Colonic mucosa (tissue), 4 donors: ENCODE measurements around the gene ALDH3B2. TPM values are rescaled to one million over a fixed set of nuclear protein-coding genes. Genes with fewer than 3 reads are reported as not detected.

Experiments used
- DNase-seq: peaks from one replicate; pipeline ENCODE4 v3.0.0-alpha.2; 2020
- H3K27ac ChIP-seq: fragments of 200-600 bp; one replicate; pipeline ENCODE4 v1.8.0; 2021
- H3K27me3 ChIP-seq: fragments of 200-600 bp; one replicate; pipeline ENCODE4 v1.8.0; 2021
- H3K36me3 ChIP-seq: fragments of 200-600 bp; one replicate; pipeline ENCODE4 v1.8.0; 2021
- H3K4me1 ChIP-seq: fragments of 200-600 bp; one replicate; pipeline ENCODE4 v1.8.0; 2021; ENCODE audit warnings: mild to moderate bottlenecking
- H3K4me3 ChIP-seq: fragments of 200-600 bp; one replicate; pipeline ENCODE4 v1.8.0; 2021
- H3K9ac ChIP-seq, 2 donors: one replicate each; pipeline ENCODE4 v1.7.0; 2013; ENCODE audit warnings: control low read depth in 2 of 2, low read depth in 2 of 2, low read length in 2 of 2
- H3K9me3 ChIP-seq: fragments of 200-600 bp; one replicate; pipeline ENCODE4 v1.8.0; 2021
- intact Hi-C: fragments of 100-400 bp; cut with DNase I; formaldehyde crosslinking; loops from one replicate; pipeline ENCODE4 v1.14.1; 2022
- total RNA-seq, 2 donors: library from RNA; stranded (reverse); fragmentation: NEBNext Ultra II Directional in 1 of 2; extraction: Animal tissue kit (Norgen Biotek cat#: 25700) in 1 of 2; gene quantifications; one replicate each; pipeline ENCODE4 v1.2.1, GENCODE V29; 2021
- TF ChIP-seq, protein P1 (sequence below): fragments of 200-600 bp; IDR thresholded peaks from one replicate; pipeline ENCODE4 v1.8.0; 2022; ENCODE audit warnings: antibody characterized with exemption, mild to moderate bottlenecking
- donor health status: healthy.
- donor health status: DM: no; HTN: no; CAD: no.
- donor health status: DM: no; HTN: no; CAD: no.

The ALDH3B2 gene
- total RNA-seq, 2 donors from 2014 or later, result 0.08 to 0.89 TPM

DNA sequence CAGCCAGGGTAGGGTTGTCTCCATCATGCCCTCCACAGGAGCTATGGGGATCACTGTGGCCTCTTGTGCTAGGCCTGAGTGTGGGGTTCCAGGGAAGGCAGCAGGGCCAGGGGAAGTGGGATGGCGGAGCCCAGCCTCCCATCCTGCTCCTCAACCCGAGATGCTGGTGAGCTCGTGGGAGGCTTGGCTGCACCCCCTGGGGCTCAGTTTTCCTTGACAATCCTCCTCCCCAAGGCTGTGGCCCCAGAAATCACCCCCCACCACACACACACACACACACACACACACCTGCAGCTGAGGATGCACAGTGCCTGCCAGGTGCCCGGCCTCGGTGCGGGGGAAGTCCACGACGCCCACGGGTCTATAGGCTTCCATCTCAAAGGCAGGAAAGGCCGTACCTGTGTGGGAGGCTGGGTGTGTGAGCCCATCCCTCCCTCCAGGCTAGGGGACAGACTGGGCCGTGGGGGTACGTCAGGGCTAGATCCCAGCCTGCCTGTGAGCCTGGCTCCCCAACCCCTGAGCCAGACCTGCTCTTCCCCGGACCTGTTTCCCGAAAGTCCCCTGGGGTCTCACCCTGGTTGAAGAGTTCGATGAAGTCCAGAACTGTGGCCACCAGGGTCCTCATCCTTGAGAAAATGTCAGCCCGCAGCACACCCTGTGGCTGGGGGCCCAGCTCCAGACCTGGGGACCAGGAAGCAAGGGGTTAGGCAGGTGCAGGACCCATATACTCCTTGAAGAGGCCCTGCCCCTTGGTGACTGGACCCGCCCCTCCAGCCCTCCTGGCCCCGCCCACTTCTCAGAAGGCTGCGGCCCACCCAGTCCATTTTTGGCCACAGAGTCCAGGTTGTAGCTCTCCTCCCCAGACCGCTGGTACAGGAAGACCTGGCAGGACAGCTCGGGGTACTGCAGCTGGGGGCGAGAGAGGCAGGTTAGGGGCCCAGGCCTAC, 29.7 kb downstream of the ALDH3B2 start:
- Histone ChIP-seq H3K9ac (no peak overlapping the region), H3K27me3 (no peaks in the 10 kb centered on the region), H3K36me3 (no peaks in the 10 kb centered on the region), H3K4me1 (peaks cover 11% of the 10 kb centered on the region), H3K27ac (no peak overlapping the region), H3K4me3 (no peak overlapping the region), H3K9me3 (no peaks in the 10 kb centered on the region)
- no peak for DNase-seq
- TF ChIP-seq, protein P1, sequence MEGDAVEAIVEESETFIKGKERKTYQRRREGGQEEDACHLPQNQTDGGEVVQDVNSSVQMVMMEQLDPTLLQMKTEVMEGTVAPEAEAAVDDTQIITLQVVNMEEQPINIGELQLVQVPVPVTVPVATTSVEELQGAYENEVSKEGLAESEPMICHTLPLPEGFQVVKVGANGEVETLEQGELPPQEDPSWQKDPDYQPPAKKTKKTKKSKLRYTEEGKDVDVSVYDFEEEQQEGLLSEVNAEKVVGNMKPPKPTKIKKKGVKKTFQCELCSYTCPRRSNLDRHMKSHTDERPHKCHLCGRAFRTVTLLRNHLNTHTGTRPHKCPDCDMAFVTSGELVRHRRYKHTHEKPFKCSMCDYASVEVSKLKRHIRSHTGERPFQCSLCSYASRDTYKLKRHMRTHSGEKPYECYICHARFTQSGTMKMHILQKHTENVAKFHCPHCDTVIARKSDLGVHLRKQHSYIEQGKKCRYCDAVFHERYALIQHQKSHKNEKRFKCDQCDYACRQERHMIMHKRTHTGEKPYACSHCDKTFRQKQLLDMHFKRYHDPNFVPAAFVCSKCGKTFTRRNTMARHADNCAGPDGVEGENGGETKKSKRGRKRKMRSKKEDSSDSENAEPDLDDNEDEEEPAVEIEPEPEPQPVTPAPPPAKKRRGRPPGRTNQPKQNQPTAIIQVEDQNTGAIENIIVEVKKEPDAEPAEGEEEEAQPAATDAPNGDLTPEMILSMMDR, result no peak
- intact Hi-C loops, result no loop called here

DNA sequence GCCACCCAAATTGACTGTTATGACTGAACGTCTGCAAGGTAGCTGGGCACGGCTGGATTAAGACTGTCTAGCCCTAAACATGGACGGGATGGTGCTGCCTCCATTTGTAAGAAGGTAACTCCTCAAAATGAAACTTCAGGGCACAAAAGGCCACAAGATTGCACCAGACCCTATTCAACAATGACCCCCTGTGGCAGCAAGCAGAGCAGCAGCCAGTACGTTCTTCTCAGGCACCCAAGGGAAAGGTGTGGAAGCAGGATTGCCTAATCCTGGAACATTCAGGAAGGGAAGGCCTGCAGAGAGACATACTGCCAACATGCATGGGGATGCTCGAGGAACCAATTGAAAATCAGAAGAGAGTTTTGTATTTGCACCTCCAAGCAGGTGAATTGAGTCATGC, 30.4 kb downstream of the ALDH3B2 start:
- Histone ChIP-seq H3K27me3 (no peaks in the 10 kb centered on the region), H3K27ac (no peak overlapping the region), H3K9me3 (no peaks in the 10 kb centered on the region), H3K36me3 (no peaks in the 10 kb centered on the region), H3K4me3 (no peak overlapping the region), H3K4me1 (peaks cover 11% of the 10 kb centered on the region), H3K9ac (no peak overlapping the region)
- no peak for DNase-seq
- TF ChIP-seq, protein P1, result no peak
- intact Hi-C loops, result no loop called here

DNA sequence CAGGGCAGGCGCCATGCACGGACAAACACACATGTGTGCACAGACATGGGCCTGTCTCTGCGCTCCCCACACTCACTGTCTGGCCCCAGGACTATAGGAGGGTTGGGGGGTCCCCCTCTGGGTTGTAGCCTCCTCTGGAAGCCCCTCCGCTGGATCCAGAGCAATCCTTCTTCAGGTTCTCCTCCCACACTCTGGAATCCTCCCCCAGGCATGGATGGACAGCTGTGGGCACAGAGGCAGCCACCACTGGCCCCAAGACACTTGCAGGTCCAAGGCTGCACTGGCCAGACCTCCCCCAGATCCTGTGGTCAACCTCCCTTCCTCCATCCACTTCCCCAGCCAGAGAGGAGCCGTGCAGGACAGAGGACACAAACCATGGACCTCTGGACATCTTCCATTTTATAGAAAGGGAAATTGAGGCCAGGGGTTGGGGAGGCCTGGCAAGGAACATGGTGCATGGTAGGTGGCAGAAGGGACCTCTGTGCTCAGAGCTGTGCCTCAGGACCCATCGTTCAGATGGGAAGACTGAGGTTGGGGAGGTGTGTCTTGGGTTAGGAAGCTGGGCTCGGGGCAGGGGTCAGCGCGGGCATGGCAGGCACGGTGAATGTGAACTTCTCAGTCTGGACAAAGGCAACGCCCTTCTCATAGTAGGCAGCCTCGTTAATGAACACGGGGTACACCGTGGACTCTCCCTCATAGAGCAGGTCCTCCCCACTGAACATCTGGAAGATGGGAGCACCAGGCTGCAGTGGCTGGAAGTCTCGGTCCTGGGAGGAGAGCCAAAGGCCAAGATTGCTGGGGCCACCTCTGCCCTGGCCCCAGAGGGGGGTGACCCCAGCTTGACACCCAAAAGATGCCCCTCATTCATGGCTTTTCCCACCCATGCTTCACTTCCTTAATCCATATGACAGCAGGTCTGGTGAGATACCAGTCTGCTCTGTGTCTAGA, 32.0 kb downstream of the ALDH3B2 start:
- Histone ChIP-seq H3K4me3 (no peak overlapping the region), H3K27ac (no peak overlapping the region), H3K4me1 (peaks cover 11% of the 10 kb centered on the region), H3K9ac (no peak overlapping the region), H3K27me3 (no peaks in the 10 kb centered on the region), H3K9me3 (no peaks in the 10 kb centered on the region), H3K36me3 (no peaks in the 10 kb centered on the region)
- DNase-seq, result peak; percentile 17
- TF ChIP-seq, protein P1, result no peak
- intact Hi-C loops, result no loop called here

DNA sequence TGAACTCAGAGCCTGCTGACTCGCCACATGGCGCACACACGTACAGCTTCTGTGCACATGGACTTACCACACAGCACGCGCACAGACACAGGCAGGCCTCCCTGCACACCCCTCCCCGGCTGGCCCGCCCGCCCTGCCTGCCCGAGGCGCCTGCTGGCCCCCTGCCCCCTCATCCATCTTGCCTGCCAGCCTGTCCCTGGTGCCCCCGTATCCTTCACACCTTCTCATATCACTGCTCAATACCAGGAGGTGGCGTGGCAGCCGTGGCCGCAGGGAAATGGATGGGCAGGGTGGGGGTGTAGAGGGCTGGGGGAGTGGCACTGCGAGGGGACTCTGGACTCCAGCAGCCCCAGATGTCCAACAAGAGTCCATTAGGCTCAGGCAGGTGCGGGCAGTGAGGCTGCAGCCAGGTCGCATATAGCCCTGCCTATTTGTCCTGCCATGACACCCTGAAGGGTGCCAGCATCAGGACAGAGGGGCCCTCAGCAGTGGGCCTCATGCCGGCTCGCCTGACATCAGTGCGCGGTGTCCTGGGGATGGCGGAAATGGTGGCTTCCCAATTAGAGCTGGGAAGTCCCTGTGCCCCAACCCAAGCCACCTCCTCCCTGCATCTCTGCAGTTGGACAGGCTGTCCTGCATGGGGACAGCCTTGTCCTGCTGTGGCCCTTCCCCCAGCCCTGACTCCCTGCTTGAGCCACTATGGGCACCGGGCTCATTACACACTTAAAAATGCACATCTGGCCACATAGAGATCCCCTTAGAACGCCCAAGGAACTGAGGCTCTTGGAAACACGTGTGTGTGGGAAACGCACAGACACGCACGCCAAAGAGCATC, 32.9 kb downstream of the ALDH3B2 start:
- Histone ChIP-seq H3K9me3 (no peaks in the 10 kb centered on the region), H3K9ac (no peak overlapping the region), H3K36me3 (no peaks in the 10 kb centered on the region), H3K27me3 (no peaks in the 10 kb centered on the region), H3K27ac (no peak overlapping the region), H3K4me3 (no peak overlapping the region), H3K4me1 (peaks cover 4% of the 10 kb centered on the region)
- TF ChIP-seq, protein P1, result no peak
- intact Hi-C loops, result no loop called here
- DNase-seq, result peak; percentile 15
